ENCODE results near the gene VPREB3. TPM values are rescaled to one million over a fixed set of nuclear protein-coding genes. Genes with fewer than 3 reads are reported as not detected.

The VPREB3 gene
- 0.21 TPM in 1 of 2 replicates, not detected in the other for polyA plus RNA-seq (2011; rRNA removed)
- polyA minus RNA-seq (2011; rRNA and poly(A)+ RNA removed) = 1.00 TPM in 1 of 2 replicates, not detected in the other

- TF ChIP-seq, protein P1, sequence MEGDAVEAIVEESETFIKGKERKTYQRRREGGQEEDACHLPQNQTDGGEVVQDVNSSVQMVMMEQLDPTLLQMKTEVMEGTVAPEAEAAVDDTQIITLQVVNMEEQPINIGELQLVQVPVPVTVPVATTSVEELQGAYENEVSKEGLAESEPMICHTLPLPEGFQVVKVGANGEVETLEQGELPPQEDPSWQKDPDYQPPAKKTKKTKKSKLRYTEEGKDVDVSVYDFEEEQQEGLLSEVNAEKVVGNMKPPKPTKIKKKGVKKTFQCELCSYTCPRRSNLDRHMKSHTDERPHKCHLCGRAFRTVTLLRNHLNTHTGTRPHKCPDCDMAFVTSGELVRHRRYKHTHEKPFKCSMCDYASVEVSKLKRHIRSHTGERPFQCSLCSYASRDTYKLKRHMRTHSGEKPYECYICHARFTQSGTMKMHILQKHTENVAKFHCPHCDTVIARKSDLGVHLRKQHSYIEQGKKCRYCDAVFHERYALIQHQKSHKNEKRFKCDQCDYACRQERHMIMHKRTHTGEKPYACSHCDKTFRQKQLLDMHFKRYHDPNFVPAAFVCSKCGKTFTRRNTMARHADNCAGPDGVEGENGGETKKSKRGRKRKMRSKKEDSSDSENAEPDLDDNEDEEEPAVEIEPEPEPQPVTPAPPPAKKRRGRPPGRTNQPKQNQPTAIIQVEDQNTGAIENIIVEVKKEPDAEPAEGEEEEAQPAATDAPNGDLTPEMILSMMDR (IDR thresholded peaks at IDR 0.05; ENCODE audit: insufficient read depth, low read depth, low read length) = no peak
- POLR2A ChIA-PET = no interaction called here
- no peaks in the 10 kb centered on the region for H3K27me3 ChIP-seq (ENCODE audit: control insufficient read depth, insufficient read depth, low read length)
- no peak within 1 kb of the TSS for H3K4me3 ChIP-seq (ENCODE audit: low read depth, low read length)
- CTCF ChIA-PET = interaction anchor here (1.5 kb wide), 1 partner anchor 10 kb away, joined by 6 read pairs; no protein-coding TSS in a partner anchor
- no peaks in the 10 kb centered on the region for H3K36me3 ChIP-seq (ENCODE audit: control insufficient read depth, insufficient read depth, low read length)
- DNase-seq (ENCODE audit: low read depth) = no peak
These were observed at the start of gene VPREB3 for GRCh38 chr22:23754220-23754919. Gene VPREB3, minus strand, starts transcription at chr22:23754425. Its CDS starts 62 bp downstream, at chr22:23754363.

DNA sequence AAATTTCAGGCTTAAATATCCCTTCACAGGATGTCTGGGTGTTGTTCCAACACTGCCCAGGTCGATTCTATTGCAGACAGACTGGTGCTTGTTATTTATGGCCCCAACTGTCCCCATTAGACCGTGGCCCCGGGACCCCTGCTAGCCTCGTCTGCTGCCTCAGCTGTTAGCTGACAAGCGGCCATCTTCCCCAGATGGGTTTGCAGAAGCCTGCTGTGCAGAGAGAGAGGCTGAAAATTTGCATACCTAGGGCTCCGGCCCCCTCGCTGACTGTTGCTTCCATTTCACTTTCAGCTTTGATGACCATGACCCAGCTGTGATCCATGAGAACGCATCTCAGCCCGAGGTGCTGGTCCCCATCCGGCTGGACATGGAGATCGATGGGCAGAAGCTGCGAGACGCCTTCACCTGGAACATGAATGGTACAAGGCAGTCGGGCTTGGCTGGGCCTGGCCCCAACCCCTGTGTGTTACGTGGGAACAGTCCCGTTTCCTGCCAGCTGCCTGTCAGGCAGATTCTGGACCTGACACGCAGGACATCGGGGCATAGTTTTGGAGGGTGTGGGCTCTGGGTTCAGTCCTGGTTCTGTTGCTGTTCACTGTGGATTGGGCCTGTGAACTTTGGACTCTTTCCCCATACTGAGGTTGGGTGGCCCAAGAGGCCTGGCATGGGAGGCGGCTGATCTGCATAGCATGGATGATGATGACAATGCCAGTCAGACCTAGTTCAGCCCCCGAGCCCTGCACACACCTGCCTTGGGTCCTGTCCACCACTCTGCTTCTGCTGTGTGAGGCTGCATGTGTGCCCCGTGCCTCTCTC lies 49.0 kb upstream of the VPREB3 start:
- TF ChIP-seq, protein P1 (IDR thresholded peaks at IDR 0.05; ENCODE audit: insufficient read depth, low read depth, low read length) = no peak
- DNase-seq (ENCODE audit: low read depth) = no peak
- H3K27me3 ChIP-seq (ENCODE audit: control insufficient read depth, insufficient read depth, low read length) = no peaks in the 10 kb centered on the region
- no peak overlapping the region for H3K4me3 ChIP-seq (ENCODE audit: low read depth, low read length)
- POLR2A ChIA-PET = no interaction called here
- H3K36me3 ChIP-seq (ENCODE audit: control insufficient read depth, insufficient read depth, low read length) = peaks cover 43% of the 10 kb centered on the region
- CTCF ChIA-PET = interaction anchor here (0.7 to 1.4 kb wide), 3 partner anchors 32 to 36 kb away, joined by 3 to 6 read pairs (median 3); partner anchors contain the start of gene CHCHD10

GRCh38 chr22:23801886-23802377 lies 47.7 kb upstream of the VPREB3 start:
- Histone ChIP-seq H3K27me3 (ENCODE audit: control insufficient read depth, insufficient read depth, low read length) (no peaks in the 10 kb centered on the region), H3K36me3 (ENCODE audit: control insufficient read depth, insufficient read depth, low read length) (peaks cover 45% of the 10 kb centered on the region), H3K4me3 (ENCODE audit: low read depth, low read length) (no peak overlapping the region)
- POLR2A ChIA-PET = no interaction called here
- TF ChIP-seq, protein P1 (IDR thresholded peaks at IDR 0.05; ENCODE audit: insufficient read depth, low read depth, low read length) = no peak
- CTCF ChIA-PET = interaction anchor here (1.0 kb wide), 1 partner anchor 31 kb away, joined by 3 read pairs; no protein-coding TSS in a partner anchor
- no peak for DNase-seq (ENCODE audit: low read depth)

DNA sequence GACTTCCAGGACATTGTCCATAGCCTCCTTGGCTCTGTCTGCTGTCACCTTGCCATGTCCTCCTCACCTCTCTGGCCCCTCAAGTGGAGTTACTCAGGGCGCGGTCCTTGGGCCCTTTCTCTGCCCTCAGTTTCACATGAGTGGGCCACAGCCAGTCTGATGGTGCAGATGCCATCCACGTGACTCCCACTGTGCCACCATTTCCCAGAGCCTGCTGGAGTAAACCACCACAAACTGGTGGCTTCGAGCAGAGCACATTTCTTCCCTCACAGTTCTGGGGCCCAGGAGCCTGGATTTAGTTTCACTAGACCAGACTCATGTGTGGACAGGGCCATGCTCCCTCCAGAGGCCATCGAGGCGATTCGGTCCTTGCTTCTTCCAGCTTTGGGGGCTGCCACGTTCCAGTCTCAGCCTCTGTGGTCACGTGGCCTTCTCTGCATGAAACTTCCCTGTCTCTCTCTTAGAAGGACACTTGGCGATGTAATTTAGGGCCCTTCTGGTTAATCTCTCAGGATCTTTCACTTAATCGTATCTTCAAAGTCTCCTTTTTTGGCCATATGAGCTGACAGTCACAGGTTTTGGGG lies 47.1 kb upstream of the VPREB3 start:
- H3K4me3 ChIP-seq (ENCODE audit: low read depth, low read length) = no peak overlapping the region
- no peaks in the 10 kb centered on the region for H3K27me3 ChIP-seq (ENCODE audit: control insufficient read depth, insufficient read depth, low read length)
- CTCF ChIA-PET = no interaction called here
- POLR2A ChIA-PET = no interaction called here
- DNase-seq (ENCODE audit: low read depth) = no peak
- TF ChIP-seq, protein P1 (IDR thresholded peaks at IDR 0.05; ENCODE audit: insufficient read depth, low read depth, low read length) = no peak
- peaks cover 44% of the 10 kb centered on the region for H3K36me3 ChIP-seq (ENCODE audit: control insufficient read depth, insufficient read depth, low read length)

All from BJ (cell line).